GM21737 (cell line): ENCODE results near the gene SLC36A1.

ENCODE experiments used
- ATAC-seq: cut with Tn5 transposase; IDR thresholded peaks from one replicate; pipeline ENCODE4 v1.9.1; 2021; ENCODE audit warnings: mild to moderate bottlenecking, moderate library complexity; ENCODE audit not compliant: unreplicated experiment

Gene SLC36A1

DNA sequence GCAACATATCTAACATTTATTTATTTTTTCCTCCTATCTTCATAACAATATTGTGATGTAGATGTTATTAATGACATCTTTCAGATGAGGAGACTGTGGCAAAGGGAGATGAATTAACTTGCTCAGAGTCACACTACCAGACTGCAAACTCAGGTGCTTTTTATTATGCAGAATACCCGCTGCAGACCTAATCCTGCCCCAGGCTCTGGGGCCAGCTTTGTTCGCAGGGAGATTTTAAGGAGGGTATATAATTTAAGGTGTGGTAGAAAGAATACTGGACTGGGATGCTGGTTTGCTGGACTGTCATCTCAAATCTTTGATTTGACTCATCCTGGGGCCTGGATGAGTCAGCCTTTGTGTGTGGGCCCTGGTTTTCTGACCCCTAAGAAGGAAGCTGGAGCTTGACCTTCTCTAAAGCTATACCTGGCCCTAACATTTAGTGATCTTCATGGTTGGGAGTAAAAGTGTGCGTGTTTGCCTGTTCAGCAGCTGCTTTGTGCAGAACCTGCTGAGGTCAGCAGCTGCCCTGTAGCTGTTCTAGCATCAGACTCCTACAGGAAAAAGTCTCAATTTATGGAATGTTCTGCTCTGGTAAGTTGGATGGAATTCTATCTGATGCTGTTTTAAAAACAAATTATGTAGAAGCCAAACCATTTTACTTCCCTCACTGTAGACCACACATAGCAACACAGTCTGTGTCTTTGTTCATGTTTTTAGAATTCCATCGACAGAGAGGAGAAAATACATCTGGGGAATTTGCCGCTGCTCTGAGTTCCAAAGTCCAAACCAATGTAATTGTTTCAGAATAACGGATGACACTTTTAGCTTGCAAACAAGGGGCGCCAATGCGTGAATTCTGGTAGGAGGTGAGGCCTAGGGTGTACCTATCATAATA is 4.5 kb downstream of the SLC36A1 start:
- ATAC-seq = peak; percentile 33

DNA sequence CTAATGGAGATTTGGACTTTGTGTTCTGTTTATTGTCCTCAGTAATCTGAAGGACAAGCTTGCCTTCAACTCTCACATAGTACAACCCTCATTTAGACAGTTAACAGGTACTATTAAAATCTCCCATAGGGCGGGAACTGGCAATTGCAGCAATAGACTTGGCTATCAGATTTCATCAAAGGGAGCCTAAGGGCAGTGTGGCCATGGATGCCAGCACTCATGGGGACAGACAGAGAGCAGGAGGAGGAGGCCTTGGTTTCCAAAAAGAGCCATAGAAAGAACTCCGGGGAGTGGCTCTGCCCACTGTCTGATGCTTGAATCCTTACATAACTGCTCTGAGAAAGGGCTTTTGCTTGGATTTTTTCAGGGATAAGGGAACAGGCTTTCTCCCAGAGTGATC is 6.8 kb downstream of the SLC36A1 start:
- ATAC-seq = no peak

DNA sequence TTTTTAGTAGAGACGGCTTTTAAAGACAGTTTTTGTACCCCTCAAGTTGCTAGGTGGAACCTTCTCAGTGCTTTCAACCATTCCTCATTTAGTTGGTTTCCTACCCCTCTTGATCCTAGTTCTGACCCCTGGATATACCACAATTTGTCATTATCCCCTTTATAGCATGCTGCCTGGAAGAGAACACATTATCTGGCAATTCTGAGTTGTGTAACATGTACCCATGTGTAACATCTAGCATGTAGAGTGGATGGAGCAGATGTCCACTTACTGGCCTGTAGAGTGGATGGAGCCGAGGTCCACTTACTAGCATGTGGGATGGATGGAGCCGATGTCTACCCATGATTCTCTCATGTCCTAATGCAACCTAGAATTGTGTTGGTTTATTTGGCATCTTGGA is 7.5 kb downstream of the SLC36A1 start:
- no peak for ATAC-seq

DNA sequence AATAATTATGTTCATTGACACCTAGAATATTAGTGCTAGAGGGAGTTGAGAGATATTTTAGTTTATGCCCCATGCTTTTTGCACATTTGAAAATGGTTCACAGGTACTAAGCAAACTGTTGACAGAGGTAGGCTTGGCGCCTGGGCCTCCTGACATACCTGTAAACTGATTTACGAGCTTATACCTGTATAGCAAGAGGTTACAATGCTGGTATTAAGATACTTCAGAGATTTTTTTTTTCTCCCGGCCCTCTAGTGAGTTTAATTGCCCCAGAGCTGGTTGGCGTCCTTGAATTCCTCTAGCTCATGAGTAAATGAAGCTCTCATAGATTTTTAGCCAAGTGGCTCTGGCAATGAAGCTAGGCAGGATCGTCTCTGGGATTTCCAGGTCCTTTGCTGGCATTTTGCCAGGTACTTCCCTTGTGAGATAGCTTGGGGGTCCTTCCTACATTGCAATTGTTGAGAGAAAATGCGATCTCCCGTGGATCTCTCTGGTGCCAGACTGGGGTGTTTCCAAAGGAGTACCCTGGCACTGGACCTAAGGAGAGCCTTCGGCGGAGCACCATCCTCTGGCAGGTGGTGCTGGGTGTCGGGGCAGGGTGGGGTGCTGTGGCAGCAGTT is 9.0 kb downstream of the SLC36A1 start:
- no peak for ATAC-seq

DNA sequence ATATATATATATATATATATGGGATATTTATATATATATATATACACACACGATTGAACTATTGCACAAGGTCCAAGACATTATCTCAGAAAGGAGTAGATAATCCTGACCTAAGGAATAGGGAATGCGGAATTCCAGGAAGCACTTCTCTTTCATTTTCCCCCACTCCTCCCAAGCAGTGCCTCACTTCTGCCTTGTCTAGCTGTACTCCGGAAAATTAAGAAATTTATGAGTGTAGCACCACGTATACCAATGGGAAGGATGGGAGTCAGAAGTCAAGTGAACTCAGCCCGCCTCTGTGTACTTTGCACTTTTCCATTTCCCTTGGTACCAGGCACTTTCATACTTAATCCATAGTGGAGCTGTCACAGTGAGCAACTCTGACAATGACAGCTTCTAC is 10.9 kb downstream of the SLC36A1 start:
- ATAC-seq = no peak

DNA sequence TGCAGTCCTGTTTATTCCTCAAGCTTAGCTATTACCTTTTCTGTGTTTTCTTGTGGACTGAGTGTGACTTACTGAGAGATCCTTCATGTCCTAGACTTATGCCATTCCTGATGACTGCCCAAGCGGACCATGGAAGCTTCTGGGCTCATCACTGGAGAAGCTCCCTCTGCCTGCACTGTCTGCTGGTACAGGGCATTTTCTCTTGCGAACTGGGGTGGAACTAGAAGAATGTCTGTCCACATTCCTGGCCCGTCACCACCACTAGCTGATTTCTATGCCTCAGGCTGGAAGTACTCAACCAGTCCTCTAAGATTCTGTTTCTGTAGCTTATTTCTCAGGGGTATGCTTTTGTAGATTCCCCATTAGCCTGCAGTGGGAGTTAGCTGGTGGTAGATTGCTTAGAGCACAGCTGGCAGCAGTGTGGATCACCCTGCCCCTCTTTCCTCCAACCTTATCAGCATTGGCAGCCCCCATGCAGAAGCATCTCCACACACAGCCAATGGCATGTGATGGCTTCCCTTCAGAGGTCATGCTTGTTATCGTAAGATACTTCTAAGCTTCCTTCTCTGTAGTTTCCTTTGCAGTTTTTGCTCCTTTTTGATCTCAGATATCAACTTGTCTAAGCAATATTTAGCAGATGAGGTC is 12.4 kb downstream of the SLC36A1 start:
- ATAC-seq = no peak

GRCh38 chr5:151461312-151461711 is 13.9 kb downstream of the SLC36A1 start:
- ATAC-seq = peak; percentile 87

- ATAC-seq = no peak
Measured at GRCh38 chr5:151463137-151464029, 16.0 kb downstream of the SLC36A1 start.

DNA sequence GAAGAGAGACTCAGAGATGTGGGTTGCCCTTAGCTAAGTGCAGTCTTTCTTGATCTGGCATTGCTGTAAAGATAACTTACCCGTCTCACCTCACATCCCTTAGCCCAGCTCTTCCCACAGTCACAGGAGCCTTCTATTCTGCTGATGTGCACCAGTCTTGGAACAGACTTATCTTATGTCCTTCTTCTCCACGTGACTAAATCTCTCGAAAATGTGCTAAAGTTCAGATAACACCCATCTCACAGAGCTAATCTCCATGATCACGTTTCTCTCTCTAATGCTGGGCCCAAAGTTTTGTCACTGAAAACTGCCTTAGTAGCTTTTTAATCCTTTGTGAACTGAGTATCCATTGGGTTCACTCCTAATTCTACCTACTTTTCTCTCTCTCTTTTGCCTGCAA is 16.7 kb downstream of the SLC36A1 start:
- ATAC-seq = no peak

GRCh38 chr5:151465476-151465875 is 18.1 kb downstream of the SLC36A1 start:
- ATAC-seq = no peak

GRCh38 chr5:151467576-151467975 is 20.2 kb downstream of the SLC36A1 start:
- ATAC-seq = no peak

DNA sequence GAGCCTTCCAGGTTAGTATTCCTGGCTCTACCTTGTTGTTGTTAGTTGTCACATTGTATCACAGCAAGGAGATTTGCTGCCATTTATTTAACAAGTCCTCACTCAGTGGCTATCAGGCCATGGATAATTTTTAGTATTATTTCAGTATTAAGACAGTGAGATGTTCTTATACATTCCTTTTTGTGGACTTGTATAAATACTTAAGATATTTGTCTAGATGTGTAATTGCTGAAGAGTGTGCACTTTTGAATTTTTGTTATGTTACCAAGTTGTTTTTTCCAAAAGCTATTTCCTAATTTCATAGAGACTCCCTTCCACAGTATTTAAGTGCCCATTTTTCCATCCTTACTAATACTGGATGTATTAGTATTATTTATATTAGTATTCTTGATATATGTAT is 22.0 kb downstream of the SLC36A1 start:
- no peak for ATAC-seq

- no peak for ATAC-seq
Measured at GRCh38 chr5:151469992-151470391, 22.6 kb downstream of the SLC36A1 start.

DNA sequence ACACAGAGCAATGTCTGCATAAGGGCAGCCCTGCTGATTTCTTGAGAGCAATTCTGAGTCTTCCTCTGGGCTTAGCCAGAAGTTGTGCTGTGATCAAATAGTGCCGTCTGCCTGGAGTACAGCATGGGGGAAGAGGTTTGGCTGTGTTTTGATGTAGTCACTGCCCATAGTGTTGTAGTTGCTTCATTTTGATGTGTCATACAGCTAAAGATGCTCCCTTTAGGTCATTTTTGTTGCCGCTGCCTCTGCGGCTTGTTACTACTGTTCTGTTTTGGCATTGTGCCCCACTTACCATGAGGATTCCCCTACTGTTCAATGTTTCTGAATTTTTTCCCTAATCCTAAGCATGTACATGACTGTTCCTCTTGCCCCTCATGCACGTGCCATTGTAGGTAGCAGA is 23.0 kb downstream of the SLC36A1 start:
- ATAC-seq = no peak

DNA sequence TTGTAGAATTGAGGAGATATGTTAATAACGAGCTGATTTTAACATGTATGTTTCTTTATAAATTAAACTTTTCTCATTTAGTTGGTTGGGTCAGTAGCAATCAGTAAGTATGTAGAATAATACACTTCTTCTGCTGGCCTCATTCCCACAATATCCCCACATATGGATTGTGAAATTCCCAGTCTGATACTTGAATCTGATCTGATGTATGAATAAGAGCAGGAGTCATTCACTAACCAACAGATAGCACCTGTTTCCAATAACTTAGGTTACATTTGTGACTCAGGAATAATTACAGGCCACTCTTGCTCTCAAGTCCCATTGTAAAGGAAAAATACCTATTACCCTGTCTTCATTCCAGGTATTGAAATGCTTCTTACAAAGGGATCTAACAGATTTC is 23.9 kb downstream of the SLC36A1 start:
- no peak for ATAC-seq

DNA sequence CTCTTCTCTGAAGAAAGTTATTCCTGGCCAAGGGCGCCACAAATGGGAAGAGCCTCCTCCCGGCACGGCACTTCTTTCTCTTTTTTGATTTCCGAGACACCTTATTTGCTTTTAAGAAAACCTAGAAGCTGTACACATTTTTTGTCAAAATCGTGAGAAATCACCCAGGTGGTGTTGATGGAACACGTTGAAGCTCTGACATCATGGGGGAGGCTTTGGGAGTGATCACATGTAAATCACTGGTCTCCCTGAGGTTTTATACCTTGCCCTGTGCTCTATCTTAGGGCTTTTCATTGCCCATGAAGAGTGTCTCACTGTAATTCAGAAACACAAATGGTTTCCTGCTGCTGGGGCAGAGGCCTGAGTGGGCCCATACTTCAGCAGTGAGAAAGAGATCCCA is 27.4 kb downstream of the SLC36A1 start:
- no peak for ATAC-seq

- ATAC-seq = no peak
Measured at GRCh38 chr5:151475388-151475787, 28.0 kb downstream of the SLC36A1 start.

GRCh38 chr5:151476016-151476415 is 28.6 kb downstream of the SLC36A1 start:
- no peak for ATAC-seq

- ATAC-seq = no peak
Measured at GRCh38 chr5:151477101-151477500, 29.7 kb downstream of the SLC36A1 start.

GRCh38 chr5:151480384-151481293 is 33.2 kb downstream of the SLC36A1 start:
- ATAC-seq = no peak
